ENCODE data around the gene POLR2F.

POLR2F gene

DNA sequence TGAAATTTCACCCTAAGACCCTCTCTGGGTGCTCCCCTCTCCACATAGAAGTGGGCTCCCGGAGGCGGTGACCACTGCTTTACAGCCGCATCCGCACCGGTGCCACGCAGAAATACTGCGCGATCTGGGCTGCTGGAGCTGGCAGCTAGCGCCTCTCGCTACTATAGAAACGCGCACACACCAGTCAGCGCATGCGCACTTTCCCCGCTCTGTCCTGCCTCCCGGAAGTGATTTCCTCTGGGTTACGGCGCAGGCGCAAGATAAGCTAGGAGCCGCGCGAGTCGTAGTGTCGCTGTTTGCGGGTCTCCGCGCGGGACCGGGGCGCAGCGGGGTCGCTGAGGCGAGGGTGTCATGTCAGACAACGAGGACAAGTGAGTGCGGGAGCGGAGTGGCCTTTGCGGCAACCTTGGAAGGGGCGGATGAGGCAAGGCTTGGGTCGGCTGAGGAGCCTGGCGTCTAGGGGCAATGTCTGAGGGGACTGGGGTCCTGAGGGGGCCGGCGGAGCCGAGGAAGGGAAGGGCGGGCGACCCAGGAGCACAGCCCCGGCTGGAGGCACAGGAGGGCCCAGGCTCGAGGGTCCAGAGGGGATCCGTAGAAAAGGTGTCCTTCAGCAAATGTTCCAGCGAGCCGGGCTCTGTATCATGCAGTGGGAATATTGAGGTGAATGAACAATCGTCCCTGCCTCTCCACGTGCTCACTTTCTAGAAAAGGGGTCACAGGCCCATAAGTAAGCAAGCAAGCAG is at the start of gene POLR2F, which contains the start of gene C22orf23:
Gene POLR2F (plus strand): TSS at position 263 of the 743 bp plus-strand sequence. CDS start 89 bp downstream, at position 352.
Gene C22orf23 (minus strand): TSS at position 165 of the 743 bp plus-strand sequence. CDS start 452 bp downstream, outside the sequence.
- Histone ChIP-seq H3K9me3 (ENCODE audit: control insufficient read depth, insufficient read depth, low read depth, low read length) (no peaks in the 10 kb centered on the region), H3K27ac (ENCODE audit: extremely low read depth, low read depth, low read length) (peak within 1 kb of the TSS; percentile 47; the same call in 1 of the 2 replicates), H3K4me1 (ENCODE audit: control insufficient read depth, insufficient read depth, low read length) (0 out of 2 replicates have a peak, but pooled peaks cover 4% of the 10 kb centered on the region), H3K4me3 (ENCODE audit: low read depth, low read length) (peak within 1 kb of the TSS; percentile 99), H3K36me3 (ENCODE audit: control insufficient read depth in 2 of 2, insufficient read depth in 1 of 2, low read length in 2 of 2) (peaks cover 18 to 23% of the 10 kb centered on the region in 2 experiments; a peak in 2 of 3 replicates)
- ChIA-PET POLR2A (interaction anchor here (0.6 to 1.8 kb wide), 19 partner anchors 9 to 731 kb away, joined by 3 to 11 read pairs (median 3); partner anchors contain the start of genes ANKRD54, GCAT, GGA1 and LGALS1), CTCF (interaction anchor here (0.6 to 3.0 kb wide), 12 partner anchors 8 to 746 kb away, joined by 3 to 21 read pairs (median 5); no protein-coding TSS in a partner anchor)
- TF ChIP-seq ZNF501 (tag by site-specific recombination; IDR thresholded peaks at IDR 0.05) (0 out of 2 replicates have a peak, but pooled peaks have one; percentile 37), ZSCAN16 (tag by site-specific recombination; IDR thresholded peaks at IDR 0.05) (0 out of 2 replicates have a peak, but pooled peaks have one; percentile 23), SP7 (tag by site-specific recombination; IDR thresholded peaks at IDR 0.05) (peak; percentile 50), ZNF148 (tag by site-specific recombination; IDR thresholded peaks at IDR 0.05; ENCODE audit: borderline replicate concordance) (no peak), KLF8 (tag by site-specific recombination; IDR thresholded peaks at IDR 0.05) (no peak), PBX3 (CRISPR knock-in tag; IDR thresholded peaks at IDR 0.05) (0 out of 2 replicates have a peak, but pooled peaks have one; percentile 52), SP2 (tag by site-specific recombination; IDR thresholded peaks at IDR 0.05) (peak; percentile 57), ZBTB20 (tag by site-specific recombination; IDR thresholded peaks at IDR 0.05) (peak; percentile 41; the same call in 1 of the 2 replicates), ZNF292 (tag by site-specific recombination; IDR thresholded peaks at IDR 0.05; ENCODE audit: borderline replicate concordance, low read depth) (no peak), ZNF658 (tag by site-specific recombination; IDR thresholded peaks at IDR 0.05) (no peak), SALL2 (tag by site-specific recombination; IDR thresholded peaks at IDR 0.05; ENCODE audit: borderline replicate concordance) (no peak), ZNF530 (tag by site-specific recombination; IDR thresholded peaks at IDR 0.05; ENCODE audit: low read depth) (no peak), ZNF391 (tag by site-specific recombination; IDR thresholded peaks at IDR 0.05; ENCODE audit: borderline replicate concordance, low read depth) (no peak), ZBTB7A (tag by site-specific recombination; IDR thresholded peaks at IDR 0.05; ENCODE audit: low read depth) (0 out of 2 replicates have a peak, but pooled peaks have one; percentile 53), ZNF335 (tag by site-specific recombination; conservative IDR thresholded peaks at IDR 0.05) (peak; percentile 96), ZNF404 (tag by site-specific recombination; IDR thresholded peaks at IDR 0.05) (no peak), PRDM6 (tag by site-specific recombination; IDR thresholded peaks at IDR 0.05) (no peak), MEIS1 (CRISPR knock-in tag; IDR thresholded peaks at IDR 0.05; ENCODE audit: borderline replicate concordance) (no peak), RBAK (tag by site-specific recombination; IDR thresholded peaks at IDR 0.05) (no peak), ZNF214 (tag by site-specific recombination; IDR thresholded peaks at IDR 0.05; ENCODE audit: borderline replicate concordance) (no peak; the same call in 1 of the 2 replicates), ZNF138 (tag by site-specific recombination; IDR thresholded peaks at IDR 0.05; ENCODE audit: borderline replicate concordance) (no peak), BCL11A (tag by site-specific recombination; IDR thresholded peaks at IDR 0.05; ENCODE audit: low read depth) (no peak), TCF7L2 (IDR thresholded peaks at IDR 0.05; ENCODE audit: borderline replicate concordance, low read depth, low read length) (no peak)
- TF ChIP-seq, protein P1, sequence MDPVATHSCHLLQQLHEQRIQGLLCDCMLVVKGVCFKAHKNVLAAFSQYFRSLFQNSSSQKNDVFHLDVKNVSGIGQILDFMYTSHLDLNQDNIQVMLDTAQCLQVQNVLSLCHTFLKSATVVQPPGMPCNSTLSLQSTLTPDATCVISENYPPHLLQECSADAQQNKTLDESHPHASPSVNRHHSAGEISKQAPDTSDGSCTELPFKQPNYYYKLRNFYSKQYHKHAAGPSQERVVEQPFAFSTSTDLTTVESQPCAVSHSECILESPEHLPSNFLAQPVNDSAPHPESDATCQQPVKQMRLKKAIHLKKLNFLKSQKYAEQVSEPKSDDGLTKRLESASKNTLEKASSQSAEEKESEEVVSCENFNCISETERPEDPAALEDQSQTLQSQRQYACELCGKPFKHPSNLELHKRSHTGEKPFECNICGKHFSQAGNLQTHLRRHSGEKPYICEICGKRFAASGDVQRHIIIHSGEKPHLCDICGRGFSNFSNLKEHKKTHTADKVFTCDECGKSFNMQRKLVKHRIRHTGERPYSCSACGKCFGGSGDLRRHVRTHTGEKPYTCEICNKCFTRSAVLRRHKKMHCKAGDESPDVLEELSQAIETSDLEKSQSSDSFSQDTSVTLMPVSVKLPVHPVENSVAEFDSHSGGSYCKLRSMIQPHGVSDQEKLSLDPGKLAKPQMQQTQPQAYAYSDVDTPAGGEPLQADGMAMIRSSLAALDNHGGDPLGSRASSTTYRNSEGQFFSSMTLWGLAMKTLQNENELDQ (tag by site-specific recombination; IDR thresholded peaks at IDR 0.05; ENCODE audit: low read depth): no peak
- TF ChIP-seq, protein P2, sequence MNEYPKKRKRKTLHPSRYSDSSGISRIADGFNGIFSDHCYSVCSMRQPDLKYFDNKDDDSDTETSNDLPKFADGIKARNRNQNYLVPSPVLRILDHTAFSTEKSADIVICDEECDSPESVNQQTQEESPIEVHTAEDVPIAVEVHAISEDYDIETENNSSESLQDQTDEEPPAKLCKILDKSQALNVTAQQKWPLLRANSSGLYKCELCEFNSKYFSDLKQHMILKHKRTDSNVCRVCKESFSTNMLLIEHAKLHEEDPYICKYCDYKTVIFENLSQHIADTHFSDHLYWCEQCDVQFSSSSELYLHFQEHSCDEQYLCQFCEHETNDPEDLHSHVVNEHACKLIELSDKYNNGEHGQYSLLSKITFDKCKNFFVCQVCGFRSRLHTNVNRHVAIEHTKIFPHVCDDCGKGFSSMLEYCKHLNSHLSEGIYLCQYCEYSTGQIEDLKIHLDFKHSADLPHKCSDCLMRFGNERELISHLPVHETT (tag by site-specific recombination; IDR thresholded peaks at IDR 0.05): no peak
